Stimulated activated CD4-positive, alpha-beta T cell treated with anti-CD3 and anti-CD28 coated beads, Interleukin-12 subunit alpha, Interleukin-12 subunit beta, amount 100 ng/mL, for 24 hours (primary cell): ENCODE results near the gene CSMD2.

Experiments used
- DNase-seq, 2 experiments: peaks; one replicate each; pipeline ENCODE4 v3.0.0-alpha.2; 2020; ENCODE audit warnings: low read depth in 2 of 2

CSMD2 gene

DNA sequence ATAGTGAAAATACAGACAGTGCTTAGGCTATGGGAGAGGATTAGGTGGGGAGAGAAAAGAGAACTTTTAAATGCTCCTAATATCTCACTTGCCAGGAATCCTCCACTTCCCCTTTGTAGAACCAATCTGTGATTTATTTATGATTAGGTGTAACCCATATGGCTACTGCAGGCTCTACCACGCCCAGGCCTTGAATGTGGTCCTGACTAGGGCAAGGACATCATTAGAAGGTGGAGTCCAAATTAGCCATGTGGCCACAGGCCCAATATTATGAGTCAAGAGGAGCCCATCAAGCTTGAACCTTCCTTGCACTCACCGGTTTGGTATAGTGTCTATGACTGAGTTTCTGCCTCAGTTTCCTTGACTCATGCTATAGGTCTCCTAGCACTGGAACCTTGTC is 159.7 kb downstream of the CSMD2 start:
- no peak for DNase-seq

DNA sequence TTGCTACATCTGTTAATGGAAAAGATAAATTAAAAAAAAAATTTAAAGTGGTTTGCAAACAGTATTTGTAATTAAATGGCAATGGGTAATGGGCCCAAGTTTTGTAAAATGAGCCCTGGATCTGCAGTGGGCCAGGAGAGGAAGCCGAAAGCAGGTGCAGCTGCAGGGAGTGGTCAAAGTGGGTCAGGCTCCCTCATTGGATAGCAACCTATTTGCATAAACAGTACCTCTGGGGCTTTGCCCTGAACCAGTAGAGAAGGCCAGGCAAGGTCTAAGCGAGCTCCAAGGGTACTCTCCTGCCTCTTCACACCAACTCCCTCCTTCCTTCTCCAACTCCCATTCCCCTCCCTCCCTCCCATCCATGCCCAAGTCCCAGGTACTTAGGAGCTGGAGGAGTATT is 162.2 kb downstream of the CSMD2 start:
- no peak for DNase-seq

DNA sequence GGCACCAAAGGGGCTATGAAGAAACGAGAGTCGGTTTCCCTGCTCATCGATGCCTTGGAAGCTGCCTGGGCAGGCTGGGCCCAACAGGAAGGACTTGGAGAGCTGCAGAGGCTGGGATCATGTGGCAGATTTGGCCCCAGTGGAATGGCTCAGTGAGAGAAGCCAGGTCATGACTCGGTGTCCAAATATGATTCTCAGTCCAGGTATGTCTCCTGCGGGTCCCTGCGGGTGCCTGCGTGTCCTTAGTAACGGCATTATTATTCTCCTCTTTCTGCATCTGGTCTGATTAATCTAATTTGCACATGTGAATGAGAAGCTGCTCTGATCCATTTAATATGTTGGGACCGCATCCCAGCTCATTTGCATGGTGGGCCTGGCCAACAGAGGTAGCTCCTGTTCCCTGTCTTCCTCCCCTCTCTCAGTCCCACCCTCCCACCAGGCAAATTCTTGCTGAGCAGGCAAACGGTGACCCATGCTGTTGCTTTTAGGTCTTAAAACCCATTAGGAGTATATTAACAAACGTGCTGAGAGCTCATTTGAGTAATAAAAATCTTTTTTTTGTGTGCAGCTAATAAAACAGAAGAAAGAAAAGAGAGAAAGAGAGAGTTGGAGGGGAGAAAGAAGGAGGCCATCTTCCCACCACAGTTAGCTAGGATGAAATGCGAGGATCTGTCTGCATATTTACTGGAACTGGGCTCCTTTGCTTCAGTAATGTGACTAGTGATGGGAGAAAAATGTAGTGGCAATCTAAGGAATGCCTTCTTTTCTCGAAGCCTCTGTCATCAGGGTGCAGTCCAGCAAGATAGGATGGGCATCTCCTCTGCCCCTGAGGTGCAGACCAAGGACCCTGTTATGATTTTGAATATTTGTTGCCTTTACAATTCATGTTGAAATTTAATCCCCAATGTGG is 167.6 kb downstream of the CSMD2 start:
- no peak for DNase-seq

DNA sequence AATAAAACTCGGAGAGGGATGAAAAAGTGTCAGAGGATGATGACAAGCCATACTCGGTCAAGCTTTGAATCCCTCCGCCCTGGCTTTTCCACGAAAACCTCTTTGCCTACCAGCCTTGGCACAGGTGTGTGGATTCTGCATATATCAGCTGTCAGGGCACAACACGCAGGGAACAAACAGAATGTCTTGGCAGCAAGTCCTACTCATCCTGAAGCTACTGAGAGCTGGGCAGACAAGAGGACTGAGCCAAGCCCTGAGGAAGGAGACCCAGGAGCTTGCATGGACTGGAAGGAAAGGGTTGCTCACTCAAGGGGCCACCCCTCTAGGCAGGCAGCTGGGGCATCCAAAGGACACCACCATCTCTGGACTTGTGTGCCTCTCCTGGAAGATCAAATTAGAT is 168.7 kb downstream of the CSMD2 start:
- DNase-seq = no peak

DNA sequence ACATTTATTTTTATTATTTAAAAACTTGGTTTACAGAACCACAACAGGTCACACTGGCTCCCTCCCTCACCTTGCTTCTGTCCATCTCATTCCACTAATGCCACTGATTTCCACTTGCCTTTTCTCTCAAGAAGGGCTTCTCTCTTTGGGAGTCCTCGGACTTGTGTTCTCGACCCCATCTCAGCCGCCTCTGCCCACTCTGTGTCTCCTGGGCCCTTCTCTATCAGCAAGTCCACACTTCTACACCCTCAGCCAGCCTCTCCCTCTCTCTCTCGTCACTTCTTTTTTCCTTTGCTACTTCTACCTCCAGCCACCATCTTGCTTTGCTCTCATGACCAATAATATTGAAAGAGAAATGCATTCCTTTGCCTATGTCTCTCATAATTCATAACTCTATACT is 171.7 kb downstream of the CSMD2 start:
- DNase-seq = no peak

DNA sequence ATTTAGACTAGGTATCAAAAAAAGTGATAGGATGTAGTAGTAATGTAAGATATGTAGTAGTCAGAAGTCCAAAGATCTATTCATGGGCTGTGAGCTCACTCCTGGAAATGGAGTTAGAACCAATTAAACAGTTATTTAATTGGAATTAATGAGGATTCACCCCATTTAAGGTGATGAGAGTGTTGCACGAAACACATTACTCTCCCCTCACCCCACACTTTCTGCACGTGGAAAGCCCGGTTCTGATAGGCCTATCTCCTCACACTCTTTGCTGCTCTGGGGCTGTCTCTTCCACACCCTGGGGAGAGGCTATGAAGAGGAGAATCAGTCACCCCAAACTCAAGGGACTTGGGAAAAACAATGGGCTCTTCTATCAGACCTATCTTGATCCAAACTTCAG is 174.7 kb downstream of the CSMD2 start:
- DNase-seq = no peak

DNA sequence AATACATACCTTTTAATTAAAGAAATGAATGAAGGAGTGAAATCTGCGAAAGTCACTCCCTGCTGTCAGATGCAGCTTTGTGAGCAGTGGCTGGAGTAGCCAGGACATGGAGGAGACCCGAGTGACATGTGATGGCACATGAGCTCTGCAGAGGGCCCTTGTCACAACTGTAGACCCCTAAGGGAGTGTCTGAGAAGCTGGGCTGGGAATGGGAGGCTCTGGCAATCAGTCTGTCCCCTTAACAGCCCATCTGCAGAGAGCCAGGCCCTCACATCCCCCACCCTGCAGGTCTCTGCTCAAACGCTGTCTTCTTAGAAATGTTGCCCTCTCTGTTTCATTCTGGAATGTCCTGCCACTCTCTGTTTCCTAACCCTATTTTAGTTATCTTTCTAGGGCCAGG is 176.9 kb downstream of the CSMD2 start:
- DNase-seq = no peak

DNA sequence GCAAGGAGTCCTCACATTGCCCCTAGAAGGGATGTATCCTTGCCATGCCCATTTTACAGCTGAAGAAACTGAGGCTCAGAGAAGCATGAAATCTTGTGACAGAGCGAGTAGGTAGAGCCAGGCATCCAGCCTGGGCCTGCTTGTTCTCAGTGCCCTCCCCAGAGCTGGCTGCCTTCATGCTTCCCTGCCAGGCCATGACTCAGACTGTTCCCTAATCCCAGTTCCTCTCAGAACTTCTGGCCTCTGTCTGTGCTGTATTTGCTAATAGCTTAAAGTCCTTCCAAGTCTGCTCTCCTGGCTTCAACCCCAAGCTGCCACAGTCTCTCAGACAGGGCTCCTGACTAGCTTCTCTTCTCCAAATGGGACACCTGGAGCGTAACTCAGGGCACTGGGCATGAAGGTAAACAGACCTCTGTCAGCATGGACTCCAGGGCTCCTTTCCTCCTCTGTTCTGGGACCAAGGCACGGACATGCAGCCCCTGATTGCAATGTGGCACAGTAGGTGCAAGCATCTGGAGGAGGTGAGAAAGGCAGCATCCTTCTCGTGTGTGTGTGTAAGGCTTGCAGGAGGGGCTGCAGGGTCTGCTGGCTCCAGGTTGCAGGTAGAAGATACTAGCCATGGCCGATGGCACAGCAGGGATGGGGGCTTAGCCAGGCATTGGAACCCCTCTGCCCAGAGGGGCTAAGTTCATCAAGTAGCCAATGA is 178.5 kb downstream of the CSMD2 start:
- no peak for DNase-seq

DNA sequence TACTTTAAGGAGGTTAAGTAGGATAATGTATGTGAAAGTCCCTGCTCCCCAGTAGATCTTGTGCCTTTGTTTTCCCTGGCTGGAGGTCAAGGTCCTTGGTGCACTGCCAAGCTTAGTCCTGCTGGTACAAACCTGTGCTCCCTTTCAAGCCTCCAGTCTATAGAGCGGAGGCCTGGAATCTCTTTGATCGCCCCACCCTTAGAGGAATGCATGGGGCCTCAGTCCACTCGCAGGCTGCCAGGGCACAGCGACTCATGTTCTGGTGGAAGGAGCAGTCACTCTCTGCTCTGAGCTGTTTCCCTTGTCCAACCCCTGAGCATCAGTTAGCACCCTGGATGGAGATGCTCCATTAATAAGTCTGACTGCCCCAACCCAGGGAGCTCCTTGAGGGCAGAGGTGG is 179.4 kb downstream of the CSMD2 start:
- DNase-seq = no peak

DNA sequence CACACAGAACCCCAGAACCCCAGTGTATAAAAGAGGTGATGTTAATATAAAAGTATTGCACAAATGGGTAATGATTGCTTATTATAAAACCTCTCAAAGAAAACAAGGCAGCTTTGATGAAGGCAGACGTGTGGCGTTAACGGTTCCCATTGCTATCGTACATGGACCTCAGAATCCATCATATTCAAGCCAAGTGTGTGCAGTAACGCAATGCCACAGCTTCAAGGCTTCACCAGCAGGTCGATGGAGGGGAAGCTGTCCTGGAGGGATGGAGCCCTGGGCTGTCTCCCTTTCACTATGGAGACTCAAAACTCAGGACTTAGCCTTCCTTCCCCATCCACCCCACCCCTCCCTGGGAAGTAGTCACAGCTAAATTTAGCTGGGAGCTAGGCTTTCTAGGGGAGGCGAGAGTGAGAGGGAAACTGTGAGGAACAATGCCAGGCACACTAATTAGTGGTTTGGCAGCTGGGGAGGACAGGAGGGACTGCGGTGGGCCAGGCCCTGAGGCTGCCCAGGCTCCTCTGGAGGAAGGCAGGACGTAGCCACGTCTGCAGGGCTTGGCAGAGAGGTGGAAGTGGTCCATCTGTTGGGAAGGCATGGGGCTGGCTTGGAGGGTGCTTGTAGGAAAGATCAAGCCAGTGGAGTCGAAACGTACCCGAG is 180.0 kb downstream of the CSMD2 start:
- no peak for DNase-seq

DNA sequence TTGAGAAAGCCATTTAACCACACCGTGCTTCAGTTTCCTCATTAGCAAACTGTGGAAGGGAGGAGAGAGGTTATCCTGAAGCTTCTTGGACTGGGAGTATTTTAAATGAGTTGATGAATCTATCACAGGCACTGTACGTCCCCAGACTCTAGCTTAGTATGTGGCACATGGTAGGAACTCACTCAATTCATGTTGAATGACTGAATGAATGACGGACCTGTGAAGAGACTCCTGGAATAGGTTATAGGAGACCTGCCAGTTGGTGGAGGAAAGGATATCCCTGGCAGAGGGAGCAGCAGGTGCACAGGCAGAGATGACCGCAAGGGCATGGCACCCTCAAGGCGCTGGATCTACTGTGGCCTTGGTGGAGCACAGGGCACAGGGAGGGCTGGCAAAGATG is 182.6 kb downstream of the CSMD2 start:
- no peak for DNase-seq

DNA sequence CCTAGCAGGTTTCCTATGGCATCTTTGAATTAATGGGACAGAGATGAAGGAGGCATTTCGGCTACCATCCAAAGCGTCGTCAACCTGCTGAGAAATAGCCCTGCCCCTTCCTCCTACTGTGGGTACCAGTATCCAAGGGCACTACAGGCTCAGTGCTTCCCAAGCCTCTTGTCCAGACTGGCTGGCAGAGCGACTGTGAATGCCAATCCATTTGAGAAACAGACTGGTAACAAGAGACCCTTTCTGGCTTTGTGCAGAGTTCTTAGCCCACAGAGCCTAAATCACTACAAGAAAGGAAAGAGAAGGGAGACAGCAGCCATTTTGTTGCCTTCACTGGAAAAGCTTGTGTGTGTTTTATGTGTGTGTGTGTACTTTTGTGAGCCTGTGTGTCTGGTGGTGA is 185.7 kb downstream of the CSMD2 start:
- DNase-seq = no peak

DNA sequence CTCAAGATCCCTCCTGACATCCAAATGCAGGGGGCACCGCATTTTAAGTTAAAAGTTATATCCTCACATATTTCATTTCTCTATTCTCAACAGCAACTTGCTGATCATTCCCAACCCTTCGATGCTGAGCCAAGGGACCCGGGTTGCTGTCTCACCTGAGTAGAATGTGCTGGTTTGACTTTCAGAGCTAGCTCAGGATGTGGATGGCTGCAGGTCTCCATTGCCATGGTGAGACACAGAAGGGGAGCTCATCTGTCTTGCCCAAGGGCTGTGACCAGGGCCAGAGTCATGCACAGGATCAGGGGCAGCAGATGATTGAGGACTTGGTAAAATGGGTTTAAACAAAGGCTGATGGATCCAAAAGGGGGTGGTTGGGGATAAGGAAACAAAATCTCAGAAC is 189.1 kb downstream of the CSMD2 start:
- DNase-seq = no peak

DNA sequence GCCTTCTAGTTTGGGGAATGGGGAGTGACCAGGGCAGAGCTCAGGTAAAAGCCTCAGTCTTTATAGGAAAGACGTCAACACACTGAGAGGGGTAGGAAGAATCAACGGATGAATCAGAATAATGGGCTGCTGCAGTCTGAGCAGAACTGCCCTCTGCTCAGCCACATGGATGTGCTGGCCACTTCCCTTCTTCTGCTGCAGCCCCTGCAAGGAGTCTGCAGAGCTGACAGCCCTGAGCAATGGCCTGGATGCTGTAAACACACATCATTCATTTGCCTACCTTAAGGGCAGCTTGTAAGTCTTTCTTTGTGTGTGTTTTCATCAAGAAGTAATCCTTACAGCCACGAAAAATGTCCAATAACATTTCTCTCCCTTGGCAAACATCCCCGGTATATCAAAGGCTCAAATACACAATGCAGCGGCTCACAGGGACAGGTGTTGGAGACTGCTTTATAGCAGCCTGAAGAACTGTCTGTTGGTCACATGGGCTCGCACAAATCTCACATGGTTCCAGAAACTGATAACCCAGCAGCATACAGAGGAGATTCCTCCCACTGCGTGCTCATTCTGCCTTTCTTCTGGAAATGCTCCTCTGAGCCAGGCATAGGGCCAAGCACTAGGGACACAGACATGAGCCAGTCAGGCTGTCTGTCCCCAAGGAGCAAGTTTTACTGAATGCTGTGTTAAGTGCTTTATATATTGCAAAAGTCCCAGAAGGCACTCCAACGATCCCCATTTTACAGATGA is 191.1 kb downstream of the CSMD2 start:
- DNase-seq = no peak

DNA sequence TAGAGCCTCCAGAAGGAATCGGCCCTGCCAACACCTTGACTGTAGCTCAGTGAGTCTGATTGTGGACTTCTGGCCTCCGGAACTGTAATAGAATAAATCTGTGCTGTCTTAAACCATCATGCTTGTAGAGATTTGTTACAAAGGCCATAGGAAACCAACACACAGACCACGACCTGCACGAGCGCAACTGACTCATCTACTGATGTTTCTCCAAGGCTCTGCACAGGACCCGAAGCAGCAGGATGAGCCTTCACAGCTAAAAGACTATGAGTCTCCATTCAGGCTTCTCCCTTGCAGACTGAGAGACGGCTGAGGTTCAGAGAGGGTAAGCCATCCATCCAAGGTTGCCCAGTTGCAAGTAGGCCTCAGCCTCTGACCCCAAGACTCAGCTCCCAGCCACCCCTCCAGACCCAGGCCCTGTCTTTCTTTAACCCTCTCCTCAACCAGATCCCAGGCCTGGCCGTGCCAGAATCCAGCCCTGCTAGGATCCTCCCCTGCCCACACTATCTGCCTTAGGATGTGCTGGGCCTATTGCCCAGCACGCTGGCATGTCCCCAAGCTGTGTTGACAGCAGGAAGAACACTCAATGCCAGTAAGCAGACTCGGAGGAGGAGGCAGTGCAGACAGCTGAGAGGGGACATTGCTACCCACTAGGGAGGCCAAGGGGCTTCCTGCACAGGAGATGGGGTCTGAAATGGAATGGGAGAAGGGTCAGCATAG is 192.2 kb downstream of the CSMD2 start:
- no peak for DNase-seq

DNA sequence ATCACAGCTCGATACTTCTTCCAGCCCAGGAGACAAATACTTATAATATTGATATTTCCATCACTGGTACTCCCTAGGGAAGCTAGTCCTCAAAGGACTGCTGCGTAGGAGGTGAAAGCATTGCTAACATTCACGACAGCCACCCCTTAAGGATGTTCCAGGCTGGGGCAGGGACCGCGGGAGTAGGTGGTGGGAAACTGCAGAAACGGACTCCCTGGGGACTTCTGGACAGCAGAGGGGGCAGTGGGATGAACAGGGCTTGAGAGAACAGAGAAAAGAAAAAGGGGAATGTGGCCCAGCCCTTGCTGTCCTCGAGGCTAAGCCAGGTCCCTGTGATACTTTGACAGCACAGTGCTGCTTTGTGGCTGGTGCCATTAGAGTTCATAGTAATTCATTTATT is 193.1 kb downstream of the CSMD2 start:
- DNase-seq = no peak

DNA sequence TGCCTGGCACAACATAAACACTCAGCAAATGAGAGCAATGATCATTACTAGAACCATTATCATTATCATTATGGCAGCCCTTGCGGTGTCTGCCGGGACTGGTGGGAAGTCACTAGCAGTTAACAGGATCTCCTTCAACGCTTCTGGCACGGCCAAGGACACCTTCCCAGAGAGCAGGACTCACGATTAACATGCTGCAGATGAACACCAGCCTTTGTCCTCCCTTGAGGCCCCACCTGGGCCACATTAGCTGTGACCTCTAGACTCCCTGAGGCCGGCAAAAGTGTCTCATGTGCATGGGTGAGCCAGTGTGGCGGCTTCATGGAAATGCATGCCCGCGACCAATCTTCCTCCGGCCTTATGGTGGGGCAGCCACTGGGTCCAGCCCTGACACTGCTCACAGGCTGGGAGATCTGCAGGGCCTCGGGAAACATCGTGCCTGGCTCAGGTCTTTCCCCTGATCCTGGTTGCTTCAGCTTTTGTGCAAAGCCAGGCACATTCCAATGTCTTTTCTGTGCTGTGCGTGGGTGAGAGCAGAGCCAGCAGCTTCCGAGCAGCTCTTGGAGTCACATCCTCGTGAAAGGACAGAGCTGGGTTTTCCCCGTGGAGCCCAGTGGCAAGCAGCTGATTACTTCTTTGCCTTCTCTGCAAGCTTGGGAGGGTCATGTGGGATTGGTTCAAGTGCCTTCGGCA is 193.9 kb downstream of the CSMD2 start:
- no peak for DNase-seq

DNA sequence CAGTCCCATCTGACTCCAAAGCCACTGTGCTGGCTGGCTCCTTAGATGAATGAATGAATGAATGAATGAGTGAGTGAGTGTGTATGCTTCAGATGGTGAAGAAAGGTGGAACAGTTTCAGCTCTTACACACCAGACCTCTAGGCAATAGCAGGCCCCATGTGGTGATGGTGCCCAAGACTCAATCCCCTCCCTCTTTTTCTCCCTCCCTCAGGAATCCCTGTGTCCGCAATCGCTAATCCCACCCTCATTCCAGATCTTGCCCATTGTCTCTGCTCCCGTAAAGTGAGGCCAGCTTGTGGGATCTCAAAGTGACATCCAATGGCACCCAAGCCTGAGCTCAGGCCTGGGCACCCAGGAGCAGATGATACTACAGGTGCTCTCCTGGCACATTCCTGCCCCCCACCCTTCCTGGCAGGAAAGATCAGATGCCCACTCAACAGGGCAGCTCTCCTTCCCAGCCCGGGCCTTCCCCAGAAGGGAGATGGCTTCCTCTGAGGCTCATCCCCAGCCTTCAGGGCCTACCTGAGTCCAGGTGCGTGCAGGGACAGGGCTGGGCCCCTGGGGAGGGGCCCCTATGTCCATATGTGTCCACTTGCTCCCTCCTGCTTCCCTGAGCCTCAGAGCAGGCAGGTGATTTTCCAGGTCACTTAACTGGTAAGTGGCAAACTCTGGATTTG is 194.7 kb downstream of the CSMD2 start:
- no peak for DNase-seq

DNA sequence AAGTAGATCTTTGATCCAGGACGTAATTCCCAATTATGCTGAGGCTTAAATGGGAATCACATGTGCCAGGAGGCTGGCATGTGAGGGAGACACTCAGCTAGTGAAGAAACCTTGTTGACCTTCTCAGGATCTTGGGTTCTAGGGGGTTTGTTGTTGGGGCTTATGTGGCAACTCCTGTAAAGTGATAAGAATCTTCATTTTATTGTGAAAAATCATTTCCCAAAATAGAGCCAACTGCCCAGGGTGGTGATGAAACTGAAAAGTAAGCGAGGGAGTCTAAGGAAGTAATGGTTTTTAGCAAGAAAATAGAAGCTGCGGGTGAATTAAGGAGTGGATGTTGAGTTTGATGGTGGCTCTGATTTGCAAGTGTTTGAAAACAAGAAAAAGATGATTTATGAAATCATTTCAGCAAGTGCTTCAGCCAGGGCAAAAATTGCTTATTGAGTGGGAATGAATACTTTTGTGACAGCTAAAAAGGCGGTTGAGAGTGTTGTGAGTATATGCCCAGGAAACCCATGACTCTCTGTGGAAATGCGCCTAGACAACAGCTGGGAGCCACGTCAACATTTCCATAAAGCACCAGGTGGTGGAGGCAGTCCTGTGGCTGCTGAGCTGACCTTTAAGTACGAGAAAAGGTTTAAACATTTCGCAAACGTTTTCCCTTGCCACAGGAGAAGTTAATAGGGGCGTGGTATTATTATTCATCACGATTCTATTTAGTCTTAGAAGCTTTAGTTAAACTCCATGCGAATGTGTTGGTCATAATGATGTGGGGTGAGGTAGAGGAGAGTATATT is 198.5 kb downstream of the CSMD2 start:
- DNase-seq = no peak
